H1 (cell line): ENCODE measurements around the gene ANKRD29.

Experiments used
- CTCF ChIP-seq, 3 experiments: IDR thresholded peaks; 1 replicate in 2 of 3; 2 replicates in 1 of 3; pipeline versions ENCODE4 v1.5.1 to v1.6.1; 2011; ENCODE audit warnings: low read length in 3 of 3, mild to moderate bottlenecking in 3 of 3, inconsistent platforms in 2 of 3, low read depth in 1 of 3, moderate library complexity in 1 of 3; ENCODE audit not compliant: insufficient read depth in 1 of 3; ENCODE audit errors: control extremely low read depth in 1 of 3
- EZH2 ChIP-seq: fragments of 200-600 bp; sonication (generic); IDR thresholded peaks from 2 replicates; pipeline ENCODE4 v1.7.1; 2012; ENCODE audit warnings: low read depth, mild to moderate bottlenecking, moderate library complexity, low read length, inconsistent platforms; ENCODE audit not compliant: severe bottlenecking
- FOSL1 ChIP-seq: IDR thresholded peaks from 2 replicates; pipeline ENCODE4 v1.6.1; 2011; ENCODE audit warnings: mild to moderate bottlenecking, low read depth, low read length, moderate library complexity; ENCODE audit not compliant: insufficient read depth
- GABPA ChIP-seq: IDR thresholded peaks from 2 replicates; pipeline ENCODE4 v1.6.1; 2011; ENCODE audit warnings: mild to moderate bottlenecking, low read length, moderate library complexity, borderline replicate concordance; ENCODE audit not compliant: insufficient read depth
- GTF2F1 ChIP-seq: IDR thresholded peaks from 2 replicates; pipeline ENCODE4 v1.6.1; 2012; ENCODE audit warnings: low read depth, low read length, improper control_type of control experiment, borderline replicate concordance
- JUN ChIP-seq: IDR thresholded peaks from 2 replicates; pipeline ENCODE4 v1.6.1; 2011; ENCODE audit warnings: low read depth, mild to moderate bottlenecking, improper control_type of control experiment, low read length
- JUND ChIP-seq: IDR thresholded peaks from 2 replicates; pipeline ENCODE4 v1.6.1; 2011; ENCODE audit warnings: mild to moderate bottlenecking, improper control_type of control experiment, low read length
- KDM5A ChIP-seq: fragments of 200-600 bp; IDR thresholded peaks from 2 replicates; pipeline ENCODE4 v1.7.1; 2012; ENCODE audit warnings: mild to moderate bottlenecking, low read length, inconsistent platforms, mixed read lengths
- NRF1 ChIP-seq: IDR thresholded peaks from 2 replicates; pipeline ENCODE4 v1.6.1; 2011; ENCODE audit warnings: mild to moderate bottlenecking, low read depth, low read length, improper control_type of control experiment
- POLR2AphosphoS5 ChIP-seq: IDR thresholded peaks from 2 replicates; pipeline ENCODE4 v1.6.1; 2011; ENCODE audit warnings: low read depth, low read length
- SP1 ChIP-seq: IDR thresholded peaks from 2 replicates; pipeline ENCODE4 v1.6.1; 2011; ENCODE audit warnings: low read depth, low read length
- TAF1 ChIP-seq: IDR thresholded peaks from 2 replicates; pipeline ENCODE4 v1.6.1; 2011; ENCODE audit warnings: mild to moderate bottlenecking, low read depth, low read length

GRCh38 chr18:23588836-23589560 lies 73.7 kb downstream of the ANKRD29 start:
- TF ChIP-seq CTCF (IDR thresholded peaks at IDR 0.05; ENCODE audit: control extremely low read depth in 1 of 3, insufficient read depth in 1 of 3, low read depth in 1 of 3, low read length in 3 of 3) (no peak), TAF1 (no peak), SP1 (no peak), FOSL1 (no peak), NRF1 (no peak), JUND (no peak), JUN (no peak), GABPA (no peak), KDM5A (no peak), GTF2F1 (no peak), POLR2AphosphoS5 (no peak), EZH2 (no peak)
